ENCODE data around the gene ZNF660. TPM values are rescaled to one million over a fixed set of nuclear protein-coding genes. Genes with fewer than 3 reads are reported as not detected.
"Not testable (repeated sequence)": the region's sequence is repeated elsewhere in the genome, so short reads cannot be mapped to it uniquely, and the experiment has no call there.

ZNF660 gene
- total RNA-seq, 2 donors from 2014 or later: 3.8 to 6.4 TPM

DNA sequence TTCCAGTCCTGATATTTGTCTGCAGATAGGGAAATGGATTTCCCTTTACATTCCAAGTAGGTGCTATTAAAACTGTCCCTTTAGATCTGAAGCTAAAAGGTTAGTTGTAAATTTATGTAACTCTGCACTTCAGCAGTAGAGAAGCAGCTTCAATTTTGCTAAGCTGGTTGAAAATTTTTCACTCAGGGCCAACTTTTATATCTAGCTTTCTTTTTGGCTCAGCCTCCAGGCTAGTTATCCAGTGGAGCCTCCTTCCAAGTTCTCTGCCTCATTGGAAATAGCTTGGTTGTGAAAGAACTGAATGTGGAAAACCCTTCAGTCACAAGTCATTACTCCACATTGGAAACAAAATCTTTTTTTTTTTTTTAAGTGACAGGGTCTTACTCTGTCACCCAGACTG is 8.2 kb upstream of the ZNF660 start:
- Histone ChIP-seq H3K9me3 (peaks cover 12% of the 10 kb centered on the region), H3K27me3 (replicated peaks; ENCODE audit: insufficient read depth) (no peaks in the 10 kb centered on the region), H3K36me3 (no peaks in the 10 kb centered on the region), H3K27ac (no peak overlapping the region), H3K4me3 (no peak overlapping the region), H3K4me1 (ENCODE audit: control insufficient read depth in 1 of 2, low read depth in 2 of 2) (no peaks in the 10 kb centered on the region)
- TF ChIP-seq, protein P1, sequence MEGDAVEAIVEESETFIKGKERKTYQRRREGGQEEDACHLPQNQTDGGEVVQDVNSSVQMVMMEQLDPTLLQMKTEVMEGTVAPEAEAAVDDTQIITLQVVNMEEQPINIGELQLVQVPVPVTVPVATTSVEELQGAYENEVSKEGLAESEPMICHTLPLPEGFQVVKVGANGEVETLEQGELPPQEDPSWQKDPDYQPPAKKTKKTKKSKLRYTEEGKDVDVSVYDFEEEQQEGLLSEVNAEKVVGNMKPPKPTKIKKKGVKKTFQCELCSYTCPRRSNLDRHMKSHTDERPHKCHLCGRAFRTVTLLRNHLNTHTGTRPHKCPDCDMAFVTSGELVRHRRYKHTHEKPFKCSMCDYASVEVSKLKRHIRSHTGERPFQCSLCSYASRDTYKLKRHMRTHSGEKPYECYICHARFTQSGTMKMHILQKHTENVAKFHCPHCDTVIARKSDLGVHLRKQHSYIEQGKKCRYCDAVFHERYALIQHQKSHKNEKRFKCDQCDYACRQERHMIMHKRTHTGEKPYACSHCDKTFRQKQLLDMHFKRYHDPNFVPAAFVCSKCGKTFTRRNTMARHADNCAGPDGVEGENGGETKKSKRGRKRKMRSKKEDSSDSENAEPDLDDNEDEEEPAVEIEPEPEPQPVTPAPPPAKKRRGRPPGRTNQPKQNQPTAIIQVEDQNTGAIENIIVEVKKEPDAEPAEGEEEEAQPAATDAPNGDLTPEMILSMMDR (IDR thresholded peaks at IDR 0.05): no peak
- ATAC-seq (ENCODE audit: insufficient number of reproducible peaks, low FRiP score, low read depth) (no peak), DNase-seq (ENCODE audit: low spot score) (no peak)

DNA sequence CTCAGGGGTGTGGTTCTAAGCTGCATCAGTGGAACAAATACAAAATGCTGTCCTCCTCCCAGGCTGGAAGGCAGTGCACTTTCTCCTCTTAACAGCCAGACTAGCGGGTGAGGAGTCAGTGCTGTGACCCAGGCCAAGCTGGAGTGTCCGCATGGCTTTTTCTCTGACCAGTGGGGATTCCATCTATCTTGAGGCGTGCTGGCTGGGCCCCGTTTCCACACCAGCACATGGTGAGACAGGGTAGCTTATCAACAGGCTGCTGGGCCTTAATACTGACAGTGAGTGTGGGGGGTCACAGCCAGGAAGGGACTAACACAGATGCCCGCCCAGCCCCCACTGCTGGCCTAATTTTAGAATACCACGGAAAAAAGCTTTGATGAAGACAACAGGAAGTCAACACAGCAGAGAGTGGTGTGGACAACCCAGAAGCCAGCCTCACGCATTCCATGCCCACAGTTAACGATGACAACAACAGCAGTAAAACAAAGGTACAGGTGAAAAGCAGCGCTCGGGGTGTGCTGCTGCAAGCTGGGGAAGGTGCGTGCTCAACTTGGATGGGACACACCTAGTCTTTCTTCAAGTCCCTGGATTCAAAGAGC is 7.3 kb upstream of the ZNF660 start:
- not testable (repeated sequence) for H3K4me1 ChIP-seq (ENCODE audit: control insufficient read depth in 1 of 2, low read depth in 2 of 2)

DNA sequence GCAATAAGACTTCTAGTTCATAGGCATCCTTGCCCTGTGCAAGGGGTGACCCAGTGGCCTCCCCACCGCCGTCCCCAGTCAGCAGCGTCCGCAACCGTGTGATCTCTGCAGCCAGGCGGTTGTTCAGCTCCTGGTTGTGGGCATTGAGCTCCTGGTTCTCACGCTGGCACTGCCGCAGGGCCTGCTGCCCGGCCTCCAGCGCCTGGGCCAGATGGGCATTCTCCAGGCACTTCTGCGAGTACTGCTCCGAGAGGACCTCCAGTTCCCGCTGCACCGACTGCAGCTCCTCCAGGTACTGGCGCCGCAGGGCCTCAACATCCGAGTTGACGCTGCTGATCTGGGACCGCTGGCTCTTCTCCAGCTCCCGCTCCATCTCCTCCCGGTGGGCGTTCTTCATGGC is 6.4 kb upstream of the ZNF660 start:
- not testable (repeated sequence) for H3K9me3 ChIP-seq; H3K36me3 ChIP-seq; H3K4me3 ChIP-seq; ATAC-seq (ENCODE audit: insufficient number of reproducible peaks, low FRiP score, low read depth); H3K27me3 ChIP-seq (replicated peaks; ENCODE audit: insufficient read depth); H3K4me1 ChIP-seq (ENCODE audit: control insufficient read depth in 1 of 2, low read depth in 2 of 2); DNase-seq (ENCODE audit: low spot score); H3K27ac ChIP-seq

More for the DNA sequence above, 7.3 kb upstream of the ZNF660 start:
- not testable (repeated sequence) for H3K36me3 ChIP-seq; H3K27ac ChIP-seq; H3K9me3 ChIP-seq; ATAC-seq (ENCODE audit: insufficient number of reproducible peaks, low FRiP score, low read depth); DNase-seq (ENCODE audit: low spot score); H3K4me3 ChIP-seq; H3K27me3 ChIP-seq (replicated peaks; ENCODE audit: insufficient read depth)

DNA sequence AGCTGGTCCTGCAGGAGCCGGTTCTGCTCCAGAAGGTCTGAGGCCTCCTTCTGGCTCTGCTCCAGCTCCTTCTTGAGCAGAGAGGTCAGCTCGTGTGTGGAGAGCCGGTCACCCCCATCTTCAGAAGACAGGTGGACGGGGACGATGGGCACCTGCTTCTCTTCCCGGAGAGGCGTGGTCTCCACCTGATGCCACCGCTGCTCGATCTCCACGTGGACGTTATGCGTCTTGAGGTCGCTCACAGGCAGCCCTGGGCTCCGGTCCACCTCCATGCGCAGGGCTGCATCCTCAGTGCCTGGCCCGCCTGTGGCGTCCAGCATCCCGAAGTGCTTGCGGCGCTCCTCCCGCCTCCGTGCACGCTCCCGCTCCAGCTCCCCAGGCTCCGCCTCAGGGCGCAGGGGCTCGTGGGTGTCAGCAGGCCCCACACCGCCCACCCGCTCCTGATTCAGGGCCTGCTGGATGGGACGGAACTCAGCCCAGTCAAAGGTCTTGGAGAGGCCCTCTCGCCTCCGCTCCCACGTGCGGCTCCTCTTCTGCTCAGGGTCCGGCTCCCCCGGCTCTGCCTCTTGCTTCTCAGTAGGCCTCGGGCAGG is 5.7 kb upstream of the ZNF660 start:
- H3K4me1 ChIP-seq (ENCODE audit: control insufficient read depth in 1 of 2, low read depth in 2 of 2); H3K9me3 ChIP-seq; H3K27ac ChIP-seq; ATAC-seq (ENCODE audit: insufficient number of reproducible peaks, low FRiP score, low read depth); H3K4me3 ChIP-seq; H3K36me3 ChIP-seq; DNase-seq (ENCODE audit: low spot score); H3K27me3 ChIP-seq (replicated peaks; ENCODE audit: insufficient read depth): not testable (repeated sequence)

DNA sequence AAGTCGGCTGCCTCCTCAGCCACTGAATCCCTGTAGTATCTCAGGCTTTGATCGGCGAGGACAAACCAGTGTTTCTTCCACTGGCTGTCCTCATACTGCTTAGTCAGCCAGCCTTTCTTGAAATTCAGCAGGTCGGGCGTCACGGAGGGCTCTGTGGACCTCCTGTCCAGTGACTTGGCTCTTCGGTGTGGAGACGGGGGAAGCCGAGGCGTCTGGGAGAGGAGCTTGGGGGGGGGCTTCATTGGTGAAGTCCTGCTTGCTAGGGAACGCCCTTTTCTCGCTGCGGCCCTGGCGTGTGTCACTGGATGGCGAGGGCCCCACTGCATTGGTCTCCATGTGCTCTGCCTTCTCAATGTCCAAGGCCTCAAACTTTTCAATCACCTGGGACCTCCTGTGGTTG is 5.0 kb upstream of the ZNF660 start:
- not testable (repeated sequence) for H3K27ac ChIP-seq; DNase-seq (ENCODE audit: low spot score); ATAC-seq (ENCODE audit: insufficient number of reproducible peaks, low FRiP score, low read depth); H3K36me3 ChIP-seq; H3K27me3 ChIP-seq (replicated peaks; ENCODE audit: insufficient read depth); H3K9me3 ChIP-seq; H3K4me1 ChIP-seq (ENCODE audit: control insufficient read depth in 1 of 2, low read depth in 2 of 2); H3K4me3 ChIP-seq

DNA sequence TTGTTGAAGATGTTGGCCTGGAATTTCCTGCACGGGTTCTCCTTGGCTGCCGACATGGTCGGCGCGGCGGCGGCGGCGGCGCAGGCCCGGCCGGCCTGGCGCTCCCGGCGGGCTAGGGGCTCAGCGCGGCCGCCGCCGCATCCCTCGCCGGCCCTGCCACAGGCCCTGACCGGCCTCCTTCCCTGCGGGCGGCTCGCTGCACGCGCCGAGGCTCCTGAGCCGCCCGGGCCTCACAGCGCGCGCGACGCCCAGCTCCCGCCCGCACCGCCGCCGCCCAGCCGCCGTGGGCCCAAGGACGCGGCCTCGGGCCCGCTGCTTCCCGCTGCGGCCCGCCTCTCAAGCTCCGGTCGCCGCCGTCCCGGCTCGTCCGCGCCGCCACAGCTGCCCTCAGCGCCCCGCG is 3.8 kb upstream of the ZNF660 start:
- DNase-seq (ENCODE audit: low spot score); H3K4me3 ChIP-seq; H3K27me3 ChIP-seq (replicated peaks; ENCODE audit: insufficient read depth); H3K36me3 ChIP-seq; ATAC-seq (ENCODE audit: insufficient number of reproducible peaks, low FRiP score, low read depth); H3K27ac ChIP-seq; H3K9me3 ChIP-seq: not testable (repeated sequence)
- H3K4me1 ChIP-seq (ENCODE audit: control insufficient read depth in 1 of 2, low read depth in 2 of 2): peaks cover 0 to 15% of the 10 kb centered on the region in 2 donors

DNA sequence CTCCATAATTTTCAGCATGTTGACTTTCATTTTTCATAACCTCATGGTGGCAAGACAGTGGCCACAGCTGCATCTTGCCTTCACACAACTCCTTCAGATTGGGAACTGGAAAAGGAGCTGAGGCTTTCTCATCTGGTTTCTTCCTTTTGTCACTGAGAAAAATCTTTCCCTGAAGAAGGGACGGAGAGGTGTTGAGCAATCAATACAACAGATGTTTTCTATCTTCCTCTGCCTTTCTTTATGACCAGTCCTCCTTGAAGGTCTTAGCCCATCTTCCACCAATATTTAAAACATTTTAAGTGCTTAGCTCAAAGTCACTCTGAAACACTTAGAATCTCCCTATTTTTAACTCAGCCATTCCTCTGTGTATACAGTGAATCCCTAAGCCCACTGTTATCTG is 11.9 kb downstream of the ZNF660 start:
- no peak for ATAC-seq (ENCODE audit: insufficient number of reproducible peaks, low FRiP score, low read depth)
- Histone ChIP-seq H3K4me3 (no peak overlapping the region), H3K36me3 (peaks cover 23% of the 10 kb centered on the region), H3K27ac (no peak overlapping the region), H3K4me1 (ENCODE audit: control insufficient read depth in 1 of 2, low read depth in 2 of 2) (no peaks in the 10 kb centered on the region), H3K27me3 (replicated peaks; ENCODE audit: insufficient read depth) (no peaks in the 10 kb centered on the region), H3K9me3 (peaks cover 62% of the 10 kb centered on the region)
- TF ChIP-seq, protein P1 (IDR thresholded peaks at IDR 0.05): no peak
- DNase-seq (ENCODE audit: low spot score): no peak
